Measurements from ENCODE around the gene RIN3.

The RIN3 gene, protein sequence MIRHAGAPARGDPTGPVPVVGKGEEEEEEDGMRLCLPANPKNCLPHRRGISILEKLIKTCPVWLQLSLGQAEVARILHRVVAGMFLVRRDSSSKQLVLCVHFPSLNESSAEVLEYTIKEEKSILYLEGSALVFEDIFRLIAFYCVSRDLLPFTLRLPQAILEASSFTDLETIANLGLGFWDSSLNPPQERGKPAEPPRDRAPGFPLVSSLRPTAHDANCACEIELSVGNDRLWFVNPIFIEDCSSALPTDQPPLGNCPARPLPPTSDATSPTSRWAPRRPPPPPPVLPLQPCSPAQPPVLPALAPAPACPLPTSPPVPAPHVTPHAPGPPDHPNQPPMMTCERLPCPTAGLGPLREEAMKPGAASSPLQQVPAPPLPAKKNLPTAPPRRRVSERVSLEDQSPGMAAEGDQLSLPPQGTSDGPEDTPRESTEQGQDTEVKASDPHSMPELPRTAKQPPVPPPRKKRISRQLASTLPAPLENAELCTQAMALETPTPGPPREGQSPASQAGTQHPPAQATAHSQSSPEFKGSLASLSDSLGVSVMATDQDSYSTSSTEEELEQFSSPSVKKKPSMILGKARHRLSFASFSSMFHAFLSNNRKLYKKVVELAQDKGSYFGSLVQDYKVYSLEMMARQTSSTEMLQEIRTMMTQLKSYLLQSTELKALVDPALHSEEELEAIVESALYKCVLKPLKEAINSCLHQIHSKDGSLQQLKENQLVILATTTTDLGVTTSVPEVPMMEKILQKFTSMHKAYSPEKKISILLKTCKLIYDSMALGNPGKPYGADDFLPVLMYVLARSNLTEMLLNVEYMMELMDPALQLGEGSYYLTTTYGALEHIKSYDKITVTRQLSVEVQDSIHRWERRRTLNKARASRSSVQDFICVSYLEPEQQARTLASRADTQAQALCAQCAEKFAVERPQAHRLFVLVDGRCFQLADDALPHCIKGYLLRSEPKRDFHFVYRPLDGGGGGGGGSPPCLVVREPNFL
- long read RNA-seq, donor 1, result 0 reads
- long read RNA-seq, donor 2, result 0 reads
- long read RNA-seq, donor 3, result 0 reads
- long read RNA-seq, donor 4, partial matches to known transcripts, result 17 of 44 reads
- long read RNA-seq, donor 4, other reads (novel, unspliced or antisense), result 27 of 44 reads
- long read RNA-seq, donor 5, partial matches to known transcripts, result 0 of 1 reads
- long read RNA-seq, donor 5, other reads (novel, unspliced or antisense), result 0 of 1 reads
- long read RNA-seq, donor 6, result 0 reads
- long read RNA-seq, donor 7, result 0 reads
- long read RNA-seq, donor 8, result 0 reads

DNA sequence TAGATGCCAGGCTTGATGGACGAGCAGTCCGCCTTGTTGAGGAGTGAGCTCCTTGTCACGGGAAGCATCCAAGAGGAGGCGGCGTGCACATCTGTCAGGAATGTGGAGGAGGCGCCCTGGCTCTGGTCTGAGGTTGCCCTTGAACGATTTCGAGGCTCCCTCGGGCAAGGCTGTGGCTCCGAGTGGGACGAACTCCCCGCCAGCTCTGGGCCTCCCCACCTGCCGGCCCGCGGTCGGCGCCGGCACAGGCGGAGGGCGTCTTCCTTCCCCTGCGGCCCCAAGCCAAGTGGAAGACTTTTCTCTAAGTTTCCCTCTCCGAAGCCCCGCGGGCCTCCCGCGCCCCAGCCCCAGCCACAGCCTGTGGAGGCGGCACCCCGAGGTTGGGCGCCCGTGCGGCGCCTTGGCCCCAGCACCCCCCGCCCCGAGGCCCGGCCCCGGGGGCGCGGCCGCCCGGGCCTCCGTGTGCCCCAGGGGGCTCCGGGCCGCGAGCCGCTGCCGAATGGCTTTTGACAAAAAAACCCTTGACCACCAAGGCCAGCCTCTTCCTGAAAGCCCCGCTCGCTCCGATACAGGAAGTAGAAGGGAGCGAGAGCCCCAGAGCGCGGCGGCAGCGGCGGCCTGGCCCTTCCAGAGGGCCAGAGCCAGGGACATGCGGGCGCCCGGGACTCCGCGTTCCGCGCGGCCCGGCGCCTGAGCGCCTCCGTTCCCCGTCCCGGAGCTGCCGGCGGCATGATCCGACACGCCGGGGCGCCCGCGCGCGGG is at the start of gene RIN3:
Gene RIN3 (plus strand): TSS at position 578 of the 762 bp plus-strand sequence. CDS start 152 bp downstream, at position 730.
- peak; percentile 30 for DNase-seq

DNA sequence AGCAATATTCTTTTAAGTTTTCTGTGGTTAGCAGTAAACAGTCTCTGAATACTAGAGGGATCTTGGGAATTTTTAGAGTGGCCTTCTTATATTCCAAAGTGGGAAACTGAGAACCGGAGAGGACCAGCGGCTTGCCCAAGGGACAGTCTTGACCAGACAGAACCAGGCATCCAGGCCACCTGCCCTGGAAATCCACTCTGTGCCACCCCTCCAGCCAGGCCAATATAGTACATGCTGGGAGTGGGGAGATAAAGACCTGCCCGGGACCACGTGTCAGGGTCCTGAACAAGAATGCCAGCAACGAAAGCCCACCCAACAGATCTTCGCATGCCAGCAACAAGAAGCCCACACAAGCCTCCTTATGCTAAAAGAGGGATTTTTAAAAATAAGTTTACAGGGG is 49.4 kb upstream of the RIN3 start:
- no peak for DNase-seq

- DNase-seq, result no peak
Observed at GRCh38 chr14:92464716-92465115, 48.9 kb upstream of the RIN3 start.

GRCh38 chr14:92465353-92466055 is 48.1 kb upstream of the RIN3 start:
- no peak for DNase-seq

DNA sequence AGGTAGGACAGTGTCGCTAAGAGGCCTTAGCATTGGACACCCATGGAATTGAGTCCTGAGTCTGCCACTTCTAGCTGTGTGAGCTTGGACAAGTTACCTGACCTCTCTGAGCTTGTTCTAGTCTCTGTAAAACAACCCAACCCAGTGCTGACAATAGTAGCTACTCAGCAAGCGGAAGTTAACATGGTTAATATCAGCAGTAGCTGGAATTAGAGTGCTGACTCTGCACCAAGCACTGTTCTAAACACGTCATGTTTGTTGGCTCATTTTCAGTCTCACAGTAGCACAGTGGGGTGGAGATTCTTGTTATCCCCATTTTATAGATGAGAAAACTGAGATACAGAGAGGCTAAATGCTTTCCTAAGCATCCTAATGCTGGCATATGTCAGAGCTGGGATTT is 47.5 kb upstream of the RIN3 start:
- no peak for DNase-seq

DNA sequence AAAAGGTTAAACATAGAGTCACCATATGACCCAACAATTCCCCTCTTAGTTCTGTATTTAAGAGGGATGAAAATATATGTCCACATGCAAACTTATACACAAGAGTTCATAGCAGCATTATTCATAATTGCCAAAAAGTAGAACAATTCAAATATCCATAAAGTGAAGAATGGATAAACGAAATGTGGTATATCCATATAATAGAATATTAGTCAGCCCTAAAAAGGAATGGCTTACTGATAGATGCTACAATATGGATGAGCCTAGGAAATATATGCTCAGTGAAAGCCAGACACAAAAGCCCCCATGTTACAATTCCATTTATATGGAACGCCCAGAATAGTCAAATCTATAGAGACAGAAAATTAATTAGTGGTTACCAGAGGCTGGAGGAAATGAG is 44.1 kb upstream of the RIN3 start:
- DNase-seq, result no peak

- DNase-seq, result no peak
Observed at GRCh38 chr14:92470215-92470614, 43.4 kb upstream of the RIN3 start.

DNA sequence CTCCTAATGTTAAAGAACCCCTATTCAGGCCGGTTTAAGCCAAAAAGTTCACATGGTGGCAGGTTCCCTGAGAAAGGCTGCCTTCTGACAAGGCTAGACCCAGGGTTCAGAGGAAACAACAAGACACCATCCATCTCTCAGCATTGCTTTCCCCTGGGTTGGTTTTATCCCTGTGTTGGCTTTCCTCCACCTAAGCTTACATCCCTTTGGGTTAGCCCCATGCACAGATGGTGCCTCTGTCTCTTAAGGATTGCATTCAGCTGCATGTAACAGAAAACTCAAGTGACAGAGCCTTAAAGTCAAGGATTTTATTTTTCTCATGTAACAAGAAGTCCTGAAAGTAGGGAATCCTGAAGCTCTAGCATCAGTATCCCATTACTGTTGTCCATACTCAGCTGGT is 42.8 kb upstream of the RIN3 start:
- no peak for DNase-seq

- DNase-seq, result no peak
Observed at GRCh38 chr14:92471919-92472318, 41.7 kb upstream of the RIN3 start.

GRCh38 chr14:92472860-92473259 is 40.7 kb upstream of the RIN3 start:
- no peak for DNase-seq

GRCh38 chr14:92473261-92473968 is 40.2 kb upstream of the RIN3 start:
- no peak for DNase-seq

DNA sequence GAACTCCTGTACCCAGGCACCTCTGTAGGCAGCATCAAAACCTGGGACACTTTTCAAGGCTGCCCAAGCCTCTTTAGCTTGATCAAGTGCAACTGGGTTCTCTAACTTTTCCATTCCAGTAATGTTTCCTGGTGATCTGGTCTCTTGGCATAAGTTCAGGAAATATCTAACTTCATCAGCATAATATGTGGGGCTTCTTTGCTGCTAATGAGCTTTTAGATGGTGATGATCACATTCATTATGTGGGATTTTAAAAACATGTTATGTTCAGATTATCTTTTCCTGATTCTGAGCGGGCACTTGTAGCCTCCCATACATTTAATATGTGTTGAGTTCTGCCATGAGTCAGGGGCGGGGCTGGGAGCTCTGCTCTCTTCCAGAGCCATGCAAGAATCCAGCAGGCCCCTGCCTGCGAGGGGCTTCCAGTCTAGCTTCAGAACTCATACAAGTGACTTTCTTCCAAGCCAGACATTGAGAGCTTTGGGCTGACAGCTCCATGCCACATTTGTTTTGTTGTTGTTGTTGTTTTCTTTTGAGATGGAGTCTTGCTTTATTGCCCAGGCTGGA is 39.5 kb upstream of the RIN3 start:
- no peak for DNase-seq

- no peak for DNase-seq
Observed at GRCh38 chr14:92475037-92475436, 38.5 kb upstream of the RIN3 start.

DNA sequence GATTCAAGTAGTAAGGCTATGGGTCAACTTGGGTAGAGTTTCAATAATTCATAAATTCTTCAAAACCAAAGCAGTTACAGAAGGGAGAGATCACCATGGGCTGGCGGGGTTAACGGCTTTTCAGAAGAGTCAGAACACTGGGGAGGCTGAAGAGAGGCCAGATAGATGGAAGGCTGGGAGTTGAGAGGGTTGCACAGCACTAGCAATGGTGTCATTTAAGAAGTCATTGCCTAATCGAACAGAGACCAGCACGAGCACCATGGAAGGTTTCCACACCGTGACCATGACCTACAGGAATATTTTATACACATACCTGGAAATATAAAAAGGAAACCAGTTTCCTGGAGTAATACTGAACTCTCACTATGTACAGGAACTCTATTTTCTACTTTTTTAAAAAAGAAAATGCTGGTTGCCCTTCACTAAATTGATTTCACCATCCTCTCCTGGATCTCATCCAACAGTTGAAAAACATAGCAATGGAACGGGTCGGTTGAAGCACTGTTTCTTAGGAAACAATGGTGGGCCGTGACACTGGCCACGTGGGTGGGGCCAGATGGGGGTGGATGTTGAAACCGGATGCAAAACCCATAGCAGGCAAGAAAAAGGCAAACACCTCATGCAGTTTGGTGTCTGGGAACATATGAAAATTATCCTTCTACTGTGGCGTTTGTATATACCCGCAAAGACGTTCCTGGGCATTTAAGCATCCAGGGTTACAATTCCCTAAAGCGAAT is 38.0 kb upstream of the RIN3 start:
- DNase-seq, result no peak

GRCh38 chr14:92480856-92481255 is 32.7 kb upstream of the RIN3 start:
- DNase-seq, result no peak

DNA sequence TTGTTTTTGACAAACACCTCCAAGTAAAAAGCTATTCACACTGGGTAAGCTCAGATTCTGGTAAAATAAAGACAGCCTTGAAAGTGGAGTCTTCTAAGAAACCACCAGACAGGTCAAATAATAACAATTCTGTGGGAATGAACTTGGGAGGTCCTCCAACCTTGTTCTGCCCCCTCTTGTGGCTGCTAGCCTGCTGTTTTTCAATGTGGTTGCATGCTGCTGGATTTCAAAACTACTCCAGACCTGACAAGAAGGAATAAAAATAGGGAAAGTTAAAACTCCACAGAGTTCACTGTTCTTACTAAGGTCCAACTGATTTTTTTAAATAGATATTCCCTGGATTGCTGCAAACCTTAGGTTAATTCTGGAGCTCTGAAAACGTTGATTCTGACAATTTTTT is 32.2 kb upstream of the RIN3 start:
- no peak for DNase-seq

- DNase-seq, result no peak
Observed at GRCh38 chr14:92481811-92482555, 31.6 kb upstream of the RIN3 start.

DNA sequence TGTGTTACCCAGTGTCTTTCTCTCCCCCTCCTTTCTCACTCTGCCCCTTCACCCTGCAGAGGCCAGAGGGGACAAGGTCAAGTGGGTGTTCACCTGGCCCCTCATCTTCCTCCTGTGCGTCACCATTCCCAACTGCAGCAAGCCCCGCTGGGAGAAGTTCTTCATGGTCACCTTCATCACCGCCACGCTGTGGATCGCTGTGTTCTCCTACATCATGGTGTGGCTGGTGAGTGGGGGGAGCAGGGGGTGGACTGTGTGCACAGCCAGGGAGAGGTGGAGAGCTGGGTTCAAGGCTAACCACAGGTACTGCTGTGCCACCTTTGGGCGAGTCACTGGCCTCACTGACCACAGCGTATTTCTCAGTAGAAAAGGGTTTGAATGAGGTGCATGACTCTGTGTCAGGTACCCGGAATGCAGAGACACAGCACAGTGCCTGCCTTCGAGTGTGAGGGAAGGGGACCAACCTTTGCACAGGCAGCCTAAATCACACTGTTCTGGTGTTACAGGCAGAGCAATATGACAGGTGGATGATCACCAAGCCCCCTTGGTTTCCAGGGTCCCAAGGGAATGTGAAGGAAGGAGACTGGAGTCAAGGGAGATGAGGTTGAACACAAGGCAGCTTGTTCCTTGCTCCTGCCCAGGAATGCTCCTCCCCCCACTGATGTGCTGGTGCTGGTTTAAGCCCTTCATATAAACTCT is 30.8 kb upstream of the RIN3 start:
- no peak for DNase-seq

Data from right kidney (tissue), 9 donors.